Bronchial epithelial cell (primary cell): ENCODE data around the gene SNAP91. TPM values are rescaled to one million over a fixed set of nuclear protein-coding genes. Genes with fewer than 3 reads are reported as not detected.
"Not testable (repeated sequence)": the region's sequence is repeated elsewhere in the genome, so short reads cannot be mapped to it uniquely, and the experiment has no call there.

ENCODE experiments used
- DNase-seq: peaks from one replicate; pipeline ENCODE4 v3.0.0-alpha.2; 2010; ENCODE audit warnings: low read depth
- FAIRE-seq: peaks from 2 replicates; lab custom pipeline; 2011; peaks lifted over from hg19 to GRCh38; lab: Jason Lieb, UNC
- H3K27me3 ChIP-seq: 2 replicates; pipeline ENCODE4 v1.5.1; 2011; ENCODE audit warnings: low read length; ENCODE audit not compliant: control insufficient read depth, insufficient read depth
- H3K36me3 ChIP-seq: 2 replicates; pipeline ENCODE4 v1.5.1; 2011; ENCODE audit warnings: low read length; ENCODE audit not compliant: control insufficient read depth, insufficient read depth
- H3K4me3 ChIP-seq: 2 replicates; pipeline ENCODE4 v1.5.1; 2011; ENCODE audit warnings: mild to moderate bottlenecking, low read depth, low read length, control low read depth
- total RNA-seq: library from RNA; depleted of rRNA; stranded (reverse); fragments of >200 nt; gene quantifications from 2 replicates; pipeline ENCODE4 v1.2.1, GENCODE V29; 2014
- TF ChIP-seq, protein P1 (sequence below): IDR thresholded peaks from 2 replicates; pipeline ENCODE4 v1.5.1; 2011; ENCODE audit warnings: mild to moderate bottlenecking, moderate library complexity, low read length, control low read depth, inconsistent platforms; ENCODE audit not compliant: insufficient read depth, severe bottlenecking

The SNAP91 gene
- total RNA-seq, 1 donor from 2014 or later: under 0.01 TPM

DNA sequence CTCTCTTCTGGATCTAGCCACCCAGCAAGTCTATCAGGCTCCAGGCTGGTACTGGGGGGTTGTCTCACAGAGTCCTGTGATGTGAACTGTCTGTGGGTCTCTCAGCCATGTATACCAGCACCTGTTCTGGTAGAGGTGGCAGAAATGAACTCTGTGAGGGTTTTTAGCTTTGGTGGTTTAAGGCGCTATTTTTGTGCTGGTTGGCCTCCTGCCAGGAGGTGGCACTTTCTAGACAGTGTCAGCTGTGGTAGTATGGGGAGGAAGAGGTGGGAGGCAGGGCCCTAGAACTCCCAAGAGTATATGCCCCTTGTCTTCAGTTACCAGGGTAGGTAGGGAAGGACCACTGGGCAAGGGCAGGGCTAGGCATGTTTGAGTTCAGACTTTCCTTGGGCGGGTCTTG, 75.8 kb downstream of the SNAP91 start:
- H3K36me3 ChIP-seq: no peaks in the 10 kb centered on the region
- FAIRE-seq: no peak
- H3K4me3 ChIP-seq: no peak overlapping the region
- no peak for DNase-seq
- H3K27me3 ChIP-seq: no peaks in the 10 kb centered on the region
- TF ChIP-seq, protein P1, sequence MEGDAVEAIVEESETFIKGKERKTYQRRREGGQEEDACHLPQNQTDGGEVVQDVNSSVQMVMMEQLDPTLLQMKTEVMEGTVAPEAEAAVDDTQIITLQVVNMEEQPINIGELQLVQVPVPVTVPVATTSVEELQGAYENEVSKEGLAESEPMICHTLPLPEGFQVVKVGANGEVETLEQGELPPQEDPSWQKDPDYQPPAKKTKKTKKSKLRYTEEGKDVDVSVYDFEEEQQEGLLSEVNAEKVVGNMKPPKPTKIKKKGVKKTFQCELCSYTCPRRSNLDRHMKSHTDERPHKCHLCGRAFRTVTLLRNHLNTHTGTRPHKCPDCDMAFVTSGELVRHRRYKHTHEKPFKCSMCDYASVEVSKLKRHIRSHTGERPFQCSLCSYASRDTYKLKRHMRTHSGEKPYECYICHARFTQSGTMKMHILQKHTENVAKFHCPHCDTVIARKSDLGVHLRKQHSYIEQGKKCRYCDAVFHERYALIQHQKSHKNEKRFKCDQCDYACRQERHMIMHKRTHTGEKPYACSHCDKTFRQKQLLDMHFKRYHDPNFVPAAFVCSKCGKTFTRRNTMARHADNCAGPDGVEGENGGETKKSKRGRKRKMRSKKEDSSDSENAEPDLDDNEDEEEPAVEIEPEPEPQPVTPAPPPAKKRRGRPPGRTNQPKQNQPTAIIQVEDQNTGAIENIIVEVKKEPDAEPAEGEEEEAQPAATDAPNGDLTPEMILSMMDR: no peak

DNA sequence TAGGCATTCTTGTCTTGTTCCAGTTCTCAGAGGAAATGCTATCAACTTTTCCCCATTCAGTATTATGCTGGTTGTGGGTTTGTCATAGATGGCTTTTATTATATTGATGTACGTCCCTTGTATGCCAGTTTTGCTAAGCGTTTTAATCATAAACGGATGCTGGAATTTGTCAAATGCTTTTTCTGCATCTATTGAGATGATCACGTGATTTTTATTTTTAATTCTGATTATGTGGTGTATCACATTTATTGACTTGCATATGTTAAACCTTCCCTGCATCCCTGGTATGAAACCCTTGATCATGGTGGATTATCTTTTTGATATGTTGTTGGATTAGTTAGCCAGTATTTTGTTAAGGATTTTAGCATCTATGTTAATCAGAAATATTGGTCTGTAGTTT, 79.0 kb downstream of the SNAP91 start:
- H3K4me3 ChIP-seq, DNase-seq, FAIRE-seq, H3K36me3 ChIP-seq, H3K27me3 ChIP-seq: not testable (repeated sequence)

DNA sequence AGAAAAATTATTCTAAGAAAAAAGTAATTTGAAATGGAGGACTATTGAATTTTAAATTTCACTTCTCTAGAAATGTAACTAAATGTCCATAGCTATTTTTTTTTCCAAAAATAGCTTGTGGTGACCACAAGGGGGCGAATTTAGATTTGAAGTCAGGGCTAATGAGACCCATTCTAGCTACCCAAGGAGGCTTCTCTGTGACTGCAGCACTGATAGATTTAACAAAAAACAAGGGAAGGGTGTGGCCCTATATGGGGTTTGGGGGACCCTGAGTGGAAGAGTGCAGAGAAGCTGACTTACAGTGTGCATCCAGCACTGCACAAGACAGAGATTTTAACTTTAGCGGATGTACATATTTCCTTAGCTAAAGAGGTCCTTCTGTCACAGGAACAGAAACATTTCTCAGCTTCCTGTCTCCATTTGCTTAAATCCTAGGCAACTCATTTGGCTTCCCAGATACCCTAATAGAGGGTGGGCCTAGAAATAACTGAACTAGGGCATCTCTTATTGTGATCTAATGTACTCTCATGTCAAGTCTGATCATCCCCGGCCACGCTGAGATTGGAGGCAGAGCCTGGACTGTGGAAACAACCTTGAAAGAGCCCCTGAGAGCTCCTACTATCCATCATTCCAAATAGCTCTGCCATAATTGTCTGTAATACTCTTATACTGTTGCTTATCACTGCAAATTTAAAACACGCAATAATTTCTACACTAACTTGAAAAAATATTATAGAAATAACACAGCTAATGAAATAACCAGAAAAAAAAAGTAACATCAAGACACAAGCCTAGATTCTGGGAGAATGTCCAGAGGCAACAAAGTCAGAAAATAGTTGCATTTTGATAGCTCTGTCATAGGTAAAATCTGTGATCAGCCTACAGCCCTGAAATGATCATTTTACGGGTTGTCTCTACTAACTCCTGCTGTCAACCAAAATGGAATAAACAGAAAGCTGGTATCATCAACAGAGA, 93.6 kb downstream of the SNAP91 start:
- no peaks in the 10 kb centered on the region for H3K36me3 ChIP-seq
- H3K4me3 ChIP-seq: no peak overlapping the region
- FAIRE-seq (no peak), DNase-seq (peak; percentile 51)
- TF ChIP-seq, protein P1: peak; percentile 59
- H3K27me3 ChIP-seq: no peaks in the 10 kb centered on the region

DNA sequence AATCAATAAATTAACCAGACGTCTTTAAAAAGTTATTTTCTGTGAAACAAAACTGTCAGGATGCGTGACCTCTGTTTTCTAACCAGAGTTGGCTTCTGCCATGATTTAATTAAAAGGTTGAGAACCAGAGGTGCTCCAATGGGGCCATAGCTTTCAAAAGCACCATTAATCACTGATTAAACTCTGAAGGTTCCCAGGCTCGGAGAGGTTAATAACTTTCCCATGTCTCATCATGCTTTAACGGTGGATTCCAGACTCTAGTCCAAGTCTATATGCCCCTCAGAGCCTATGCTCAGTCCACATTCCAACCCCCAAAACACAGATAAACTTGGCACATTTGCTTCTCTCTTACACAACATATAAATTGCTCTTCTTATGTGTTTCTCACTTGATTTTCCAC, 95.5 kb downstream of the SNAP91 start:
- FAIRE-seq (no peak), DNase-seq (no peak)
- TF ChIP-seq, protein P1: no peak

DNA sequence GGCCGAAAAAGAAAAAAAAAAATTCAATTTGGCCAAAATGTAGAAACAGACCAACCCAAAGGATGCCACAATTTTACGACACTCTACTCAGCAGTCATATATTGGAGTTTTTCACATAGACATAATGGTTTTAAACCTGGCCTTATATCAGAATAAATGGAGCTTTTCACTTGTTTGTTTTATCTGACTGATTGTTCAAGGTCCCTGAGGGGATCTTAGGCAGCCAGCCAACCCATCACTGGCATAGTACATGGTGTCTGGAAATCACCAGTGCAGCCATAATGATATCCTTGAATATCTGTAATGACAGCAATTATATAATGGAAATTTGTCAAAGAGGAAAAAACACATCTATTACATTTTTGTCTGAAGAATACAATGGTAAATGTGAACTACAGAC, 99.7 kb downstream of the SNAP91 start:
- no peaks in the 10 kb centered on the region for H3K27me3 ChIP-seq
- H3K4me3 ChIP-seq: no peak overlapping the region
- DNase-seq (no peak), FAIRE-seq (no peak)
- TF ChIP-seq, protein P1: no peak
- no peaks in the 10 kb centered on the region for H3K36me3 ChIP-seq

More for the DNA sequence above, 95.5 kb downstream of the SNAP91 start:
- H3K4me3 ChIP-seq: no peak overlapping the region
- H3K36me3 ChIP-seq: no peaks in the 10 kb centered on the region
- H3K27me3 ChIP-seq: no peaks in the 10 kb centered on the region

DNA sequence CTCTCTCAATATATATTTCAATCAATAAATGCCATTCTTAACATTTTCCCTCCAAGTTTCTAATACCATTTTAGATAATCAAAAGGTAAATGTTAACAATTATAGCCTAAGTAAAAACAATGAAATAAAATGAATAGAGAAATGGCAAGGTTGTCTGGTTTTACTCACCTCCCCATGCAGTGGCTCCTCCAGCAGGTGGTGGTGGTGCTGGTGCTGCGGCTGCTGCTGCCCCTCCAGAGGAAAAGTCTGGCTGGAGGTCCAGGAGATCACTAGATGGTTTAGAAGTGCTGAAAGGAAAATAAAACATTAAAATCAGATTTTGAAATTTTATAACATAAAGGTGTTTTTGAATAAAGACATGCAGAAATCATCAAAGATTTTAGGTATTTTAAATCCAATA, 103.4 kb downstream of the SNAP91 start:
- FAIRE-seq (no peak), DNase-seq (no peak)
- TF ChIP-seq, protein P1: no peak
- H3K27me3 ChIP-seq: no peaks in the 10 kb centered on the region
- no peaks in the 10 kb centered on the region for H3K36me3 ChIP-seq
- H3K4me3 ChIP-seq: no peak overlapping the region
